ENCODE data around the gene SDF2.

- TF ChIP-seq CTCF (IDR thresholded peaks at IDR 0.05; ENCODE audit: insufficient read depth, low read length, poor library complexity, severe bottlenecking) (no peak), EZH2phosphoT487 (conservative IDR thresholded peaks at IDR 0.05; ENCODE audit: low read length) (no peak)
Observed at GRCh38 chr17:28662527-28662829, 772 bp upstream of the SDF2 start.

Measured in SU-DHL-6 (cell line).